Lower leg skin (tissue), 3 donors: Measurements from ENCODE around the gene CHM.

ENCODE experiments used
- CTCF ChIP-seq, 3 donors: fragments of 450-650 bp; IDR thresholded peaks; one replicate each; pipeline ENCODE4 v1.5.1; 2016; ENCODE audit warnings: antibody characterized with exemption in 3 of 3, mild to moderate bottlenecking in 3 of 3, moderate library complexity in 2 of 3
- POLR2A ChIP-seq, 2 donors: fragments of 450-650 bp; IDR thresholded peaks; one replicate each; pipeline ENCODE4 v1.6.1; 2016 to 2017; ENCODE audit warnings: antibody characterized with exemption in 2 of 2, mild to moderate bottlenecking in 1 of 2, moderate library complexity in 1 of 2

DNA sequence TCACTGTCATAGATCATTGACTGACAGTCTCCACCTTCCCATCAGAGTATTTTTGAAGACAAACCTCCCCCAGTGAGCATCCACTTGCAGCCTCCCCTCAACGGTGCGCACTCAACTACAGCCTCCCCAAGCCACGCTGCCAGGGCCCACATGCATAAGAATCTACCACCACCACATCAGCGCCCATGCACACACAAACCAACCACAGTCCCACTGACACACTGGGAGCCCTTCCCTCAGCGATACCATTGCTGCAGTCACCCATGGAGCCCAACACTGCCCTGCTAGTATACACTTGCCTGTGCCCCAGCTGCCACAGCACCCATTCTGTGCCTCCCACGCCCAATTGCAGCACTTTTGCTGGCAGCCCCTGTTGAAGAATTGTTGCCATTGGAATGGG lies 132.9 kb downstream of the CHM start:
- TF ChIP-seq POLR2A (IDR thresholded peaks at IDR 0.05) (no peak), CTCF (IDR thresholded peaks at IDR 0.05) (no peak)
